EL (cell line): Measurements from ENCODE around the gene HCN4.

Source experiments
- DNase-seq: peaks from one replicate; pipeline ENCODE4 v3.0.0-alpha.2; 2016

HCN4 gene

DNA sequence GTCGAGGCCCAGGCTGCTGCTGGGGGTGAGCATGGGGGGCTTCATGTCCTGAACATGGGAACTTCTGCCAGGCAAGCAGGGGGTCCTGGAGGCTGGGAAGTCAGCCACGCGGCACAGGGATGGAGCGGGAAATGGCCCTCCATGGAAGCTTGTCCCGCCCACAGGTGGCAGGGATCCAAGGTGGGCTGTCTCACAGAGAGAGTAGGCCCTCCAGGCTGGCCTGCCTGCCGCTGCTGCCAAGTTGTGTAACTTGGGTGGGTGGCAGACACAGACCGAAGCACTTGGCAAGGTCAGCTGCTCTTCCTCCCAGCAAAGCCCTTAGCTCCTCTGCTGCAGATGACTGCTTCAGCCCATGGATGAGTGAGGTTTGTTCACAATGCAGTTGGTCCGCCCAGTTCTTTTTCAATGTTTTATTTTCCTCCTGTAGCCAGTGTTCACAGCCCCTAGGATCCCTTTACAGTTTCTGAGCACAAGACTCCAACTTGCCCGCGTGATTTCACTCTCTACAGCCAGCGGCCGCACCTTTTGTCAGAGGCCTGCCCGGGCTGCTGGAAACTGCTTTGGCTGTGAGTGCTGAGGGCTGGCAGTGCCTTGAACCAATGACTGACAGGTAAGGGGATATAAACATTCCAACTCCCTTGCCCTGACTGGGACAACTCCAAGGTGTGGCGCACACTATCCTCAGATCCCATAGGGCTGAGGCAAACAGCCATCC is 26.7 kb downstream of the HCN4 start:
- DNase-seq: no peak

DNA sequence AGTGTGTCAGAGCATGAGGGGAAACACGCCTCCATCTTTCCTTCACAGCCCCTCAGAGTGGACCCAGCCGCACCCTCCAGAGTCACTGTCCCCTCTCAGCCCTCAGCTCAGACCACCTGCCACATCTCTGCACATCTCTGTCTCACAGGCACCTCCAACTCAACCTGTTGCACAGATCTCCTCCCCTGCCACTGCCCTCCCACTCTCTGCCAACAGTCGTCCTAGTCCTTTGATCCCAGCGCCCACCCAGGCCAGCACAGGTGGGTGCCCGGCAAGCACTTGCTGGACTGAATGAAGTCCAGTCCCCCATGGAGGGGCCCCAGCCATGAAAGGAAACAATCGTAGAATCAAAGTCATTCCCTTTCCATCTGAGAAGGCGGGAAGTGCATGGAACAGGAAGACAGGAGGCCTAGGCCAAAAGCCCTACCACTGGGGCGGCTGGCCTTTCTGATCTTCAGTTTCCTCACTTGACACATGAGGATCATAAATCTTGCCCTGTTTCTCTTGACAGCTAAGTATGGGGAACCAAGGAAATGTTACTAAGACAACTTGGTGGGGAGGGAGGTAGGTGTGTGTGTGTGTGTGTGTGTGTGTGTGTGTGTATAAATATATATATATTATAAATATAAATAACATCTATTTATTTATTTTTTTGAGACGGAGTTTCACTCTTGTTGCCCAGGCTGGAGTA is 28.1 kb downstream of the HCN4 start:
- no peak for DNase-seq

DNA sequence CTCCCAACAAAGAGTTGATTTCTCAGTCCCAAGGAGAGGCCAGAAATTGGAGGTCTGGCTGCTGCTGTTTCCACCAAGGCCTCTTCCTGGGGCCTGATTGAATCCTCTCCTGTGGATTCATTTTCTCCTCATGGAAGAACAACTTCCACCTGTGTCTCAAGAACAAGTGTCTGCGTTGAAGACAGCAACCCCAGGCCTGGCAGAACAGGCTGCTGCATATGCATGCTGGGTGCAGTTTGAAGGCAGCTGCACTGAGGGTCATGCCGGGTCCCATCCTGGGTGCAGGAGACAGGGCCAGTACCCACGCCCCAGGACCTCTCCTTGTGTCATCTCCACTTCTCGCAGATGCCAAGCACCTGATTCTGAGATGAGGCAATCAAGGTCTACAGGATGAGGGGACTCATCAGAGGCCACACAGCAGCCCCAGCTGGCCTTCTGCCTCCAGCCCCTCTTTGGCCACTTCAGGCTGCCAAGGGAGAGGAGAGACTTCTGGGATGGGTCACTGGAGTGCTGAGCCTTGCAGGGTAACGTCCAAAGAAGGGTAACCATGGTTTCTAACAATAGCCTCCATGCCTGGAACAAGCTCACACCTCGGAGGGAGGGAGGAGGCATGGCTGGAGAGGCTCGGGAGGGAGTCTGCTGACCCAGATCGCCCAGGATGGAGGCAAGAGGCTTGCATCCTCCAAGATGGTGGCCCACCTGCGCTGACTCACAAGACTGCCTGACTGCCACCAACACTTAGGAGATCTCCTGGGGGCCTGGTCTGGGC is 30.0 kb downstream of the HCN4 start:
- no peak for DNase-seq

DNA sequence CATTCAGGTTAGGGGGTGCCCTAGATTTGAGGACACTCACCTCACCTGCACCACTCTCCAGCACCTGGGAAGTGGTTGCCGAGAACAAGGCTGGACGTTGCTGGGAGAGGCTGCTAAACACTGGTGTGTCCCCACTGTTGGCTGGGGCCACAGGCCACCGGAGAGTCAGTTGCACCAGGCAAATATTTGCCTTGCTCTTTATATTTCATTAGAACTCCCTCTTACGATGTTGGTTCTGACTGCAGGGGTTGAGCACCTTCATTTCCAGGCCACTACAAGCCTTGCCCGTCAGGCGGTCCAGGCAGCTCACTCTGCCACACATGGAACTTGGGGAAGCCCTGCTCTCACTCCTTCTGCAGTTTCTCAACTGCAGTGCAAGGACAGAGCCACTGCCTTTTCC is 30.7 kb downstream of the HCN4 start:
- DNase-seq: no peak

DNA sequence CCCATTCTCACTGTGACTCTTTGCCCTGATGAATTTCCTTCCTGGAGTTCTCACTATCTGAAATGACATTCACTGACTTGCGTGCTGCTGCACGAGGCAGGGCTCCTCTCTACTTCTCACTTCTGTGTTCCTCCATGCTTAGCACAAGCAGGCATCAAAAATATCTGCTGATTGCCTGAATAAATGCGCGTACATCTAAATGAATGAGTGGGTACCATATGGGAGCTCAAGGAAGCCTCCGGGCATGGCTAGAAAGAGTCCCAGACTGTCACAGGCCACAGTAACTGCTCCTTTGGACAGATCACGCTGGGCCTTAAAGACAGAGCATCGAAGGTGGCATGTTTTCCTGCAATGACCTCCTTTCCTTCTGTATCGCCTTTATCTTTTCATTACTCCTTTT is 31.6 kb downstream of the HCN4 start:
- DNase-seq: no peak

DNA sequence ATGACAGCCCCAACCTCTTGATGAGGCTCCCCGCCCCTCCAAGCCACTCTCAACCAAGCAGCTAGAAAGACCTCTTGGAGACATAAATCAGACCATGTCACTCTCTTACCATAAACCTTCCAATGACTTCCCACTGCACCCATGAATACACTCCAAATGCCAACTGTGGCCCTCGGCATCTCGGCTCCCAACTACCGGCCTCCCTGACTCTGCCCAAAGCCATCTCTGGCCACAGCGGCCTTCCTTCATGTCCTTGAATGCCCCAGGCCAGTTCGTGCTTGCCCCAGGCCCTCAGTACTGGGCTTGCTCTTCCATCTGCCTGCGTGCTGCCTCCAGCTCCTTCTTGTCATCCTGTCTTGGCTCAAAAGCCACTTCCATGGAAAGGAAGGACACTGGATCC is 32.0 kb downstream of the HCN4 start:
- DNase-seq: no peak

DNA sequence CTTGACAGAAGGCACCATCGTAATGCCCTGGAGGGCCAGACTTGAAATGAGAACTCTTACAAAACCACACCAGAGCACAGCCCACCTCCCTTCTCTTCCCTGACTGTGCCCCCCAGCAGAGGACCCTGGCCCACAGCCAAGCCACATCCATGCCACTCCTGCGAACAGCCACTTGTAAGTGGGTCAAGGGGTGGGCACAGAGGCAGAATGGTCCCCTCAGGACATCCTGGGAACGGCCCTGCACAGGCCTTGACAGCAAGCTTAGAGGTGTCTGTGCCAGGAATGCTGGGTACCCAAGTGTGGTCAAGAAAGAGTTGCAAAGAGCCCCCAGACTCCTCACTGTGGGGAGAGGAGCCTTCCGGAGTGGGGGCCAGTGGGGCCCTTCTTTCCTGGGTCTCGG is 33.3 kb downstream of the HCN4 start:
- DNase-seq: no peak

DNA sequence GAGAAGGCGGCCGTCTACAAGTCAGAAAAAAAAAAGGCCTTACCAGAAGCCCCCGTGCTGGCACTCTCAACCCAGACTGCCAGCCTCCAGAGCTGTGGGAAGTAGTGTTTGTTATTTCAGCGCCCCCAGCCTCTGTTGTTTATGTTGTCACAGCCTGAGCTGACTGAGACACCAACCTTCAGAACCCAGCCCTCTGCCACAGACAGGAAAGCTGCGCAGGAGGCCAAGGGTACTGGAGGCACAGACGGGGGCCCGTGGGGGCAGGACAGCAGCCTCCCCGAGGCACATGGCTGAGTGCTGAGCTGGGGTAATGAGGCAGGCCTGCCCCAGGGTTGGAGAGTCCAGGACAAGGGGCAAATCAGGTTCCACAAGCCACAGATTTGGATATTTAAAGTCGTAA is 33.7 kb downstream of the HCN4 start:
- no peak for DNase-seq

DNA sequence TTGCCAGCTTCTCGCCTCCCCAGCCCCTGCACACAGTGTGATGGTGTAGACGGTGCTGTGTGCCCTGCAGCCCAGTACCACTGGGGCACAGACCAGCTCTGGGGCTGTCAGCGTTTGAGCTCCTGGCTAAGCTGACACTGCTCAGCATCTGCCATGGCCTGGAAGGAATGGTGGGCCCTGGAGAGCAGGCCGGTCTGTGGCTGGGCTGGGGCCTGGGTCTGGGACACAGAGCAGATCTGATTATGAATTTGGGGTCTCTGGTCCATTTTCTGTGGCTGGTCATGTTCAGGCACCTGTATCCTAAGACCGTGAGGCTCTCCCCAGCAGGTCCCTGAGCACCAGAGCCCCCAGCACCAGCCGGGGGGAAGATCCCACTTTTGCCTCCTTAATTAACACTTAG is 34.7 kb downstream of the HCN4 start:
- no peak for DNase-seq

DNA sequence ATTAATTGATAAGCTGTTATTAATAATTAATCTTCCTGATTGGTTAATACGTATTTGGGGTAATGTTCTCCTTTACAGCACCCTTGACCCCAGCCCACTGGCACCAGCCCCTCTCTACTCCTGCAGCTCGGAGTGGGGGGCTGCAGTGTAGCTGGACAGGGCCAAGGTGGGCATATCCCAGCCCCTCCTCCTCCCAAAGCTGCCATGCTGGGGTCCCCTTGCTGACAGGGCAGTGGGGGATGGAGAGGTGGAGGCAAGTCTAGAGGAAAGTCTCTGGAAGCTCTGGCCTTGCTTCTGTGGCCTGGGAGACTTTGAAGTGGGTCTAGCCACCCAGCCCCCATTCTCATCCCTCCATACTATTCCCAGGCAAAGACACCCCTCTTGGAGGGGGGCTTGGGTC is 35.8 kb downstream of the HCN4 start:
- DNase-seq: no peak

DNA sequence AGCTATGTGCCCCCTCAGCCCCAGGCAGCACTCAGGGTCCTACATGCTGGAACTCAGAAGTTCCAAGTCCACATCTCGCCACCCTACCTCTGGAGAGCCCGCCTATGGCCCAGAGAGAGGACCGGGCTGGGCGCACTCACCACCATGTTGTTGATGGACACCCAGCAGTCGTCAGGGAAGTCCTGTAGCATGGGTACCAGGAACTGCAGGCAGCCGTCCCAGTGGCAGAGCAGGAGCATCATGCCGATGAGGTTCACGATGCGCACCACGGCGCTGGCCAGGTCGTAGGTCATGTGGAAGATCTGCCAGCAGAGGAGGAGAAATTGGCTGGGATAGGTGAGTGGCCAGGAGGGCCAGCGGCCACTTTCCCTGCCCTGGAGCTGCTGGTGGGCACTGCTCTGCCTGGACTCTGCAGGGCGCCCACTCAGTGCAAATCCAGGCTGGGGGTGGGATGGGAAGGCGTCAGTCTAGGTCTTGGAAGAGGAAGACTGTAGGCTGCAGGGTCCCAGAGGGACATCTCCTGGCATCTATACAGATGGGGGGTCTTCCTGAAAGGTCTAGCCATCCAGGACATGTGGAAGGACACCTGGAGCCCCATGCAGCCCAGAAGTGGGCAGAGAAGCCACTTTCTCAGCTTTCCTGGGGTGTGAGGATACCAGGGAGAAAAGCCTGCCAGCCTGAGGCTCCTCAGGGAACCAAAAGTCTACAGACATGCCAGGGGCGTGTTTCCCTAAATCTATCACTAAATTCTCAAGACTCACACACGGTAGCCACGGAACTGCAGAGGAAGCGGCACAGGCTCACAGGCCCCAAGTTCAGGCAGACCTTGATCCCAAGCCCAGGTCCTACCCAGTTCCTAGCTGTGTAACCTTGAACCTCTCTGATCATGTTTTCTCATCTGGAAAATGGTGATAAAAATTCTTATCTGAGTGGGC is 36.5 kb downstream of the HCN4 start:
- DNase-seq: no peak

DNA sequence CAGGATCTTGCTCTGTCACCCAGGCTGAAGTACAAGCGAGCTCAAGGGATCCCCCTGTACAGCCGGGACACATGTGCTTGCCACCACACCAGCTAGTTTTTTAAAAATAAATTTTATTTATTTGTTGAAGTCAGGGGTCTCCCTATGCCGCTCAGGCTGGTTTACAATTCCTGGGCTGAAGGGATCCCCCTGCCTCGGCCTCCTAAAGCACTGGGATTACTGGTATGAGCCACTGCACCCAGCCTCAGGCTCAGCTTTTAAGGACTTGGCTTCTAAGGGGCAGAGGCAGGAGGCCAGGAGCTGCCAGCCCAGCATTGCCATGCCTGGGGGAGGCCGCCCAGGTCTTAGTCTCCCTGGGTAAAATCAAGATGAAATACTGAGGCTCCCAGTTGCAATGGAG is 37.3 kb downstream of the HCN4 start:
- no peak for DNase-seq

DNA sequence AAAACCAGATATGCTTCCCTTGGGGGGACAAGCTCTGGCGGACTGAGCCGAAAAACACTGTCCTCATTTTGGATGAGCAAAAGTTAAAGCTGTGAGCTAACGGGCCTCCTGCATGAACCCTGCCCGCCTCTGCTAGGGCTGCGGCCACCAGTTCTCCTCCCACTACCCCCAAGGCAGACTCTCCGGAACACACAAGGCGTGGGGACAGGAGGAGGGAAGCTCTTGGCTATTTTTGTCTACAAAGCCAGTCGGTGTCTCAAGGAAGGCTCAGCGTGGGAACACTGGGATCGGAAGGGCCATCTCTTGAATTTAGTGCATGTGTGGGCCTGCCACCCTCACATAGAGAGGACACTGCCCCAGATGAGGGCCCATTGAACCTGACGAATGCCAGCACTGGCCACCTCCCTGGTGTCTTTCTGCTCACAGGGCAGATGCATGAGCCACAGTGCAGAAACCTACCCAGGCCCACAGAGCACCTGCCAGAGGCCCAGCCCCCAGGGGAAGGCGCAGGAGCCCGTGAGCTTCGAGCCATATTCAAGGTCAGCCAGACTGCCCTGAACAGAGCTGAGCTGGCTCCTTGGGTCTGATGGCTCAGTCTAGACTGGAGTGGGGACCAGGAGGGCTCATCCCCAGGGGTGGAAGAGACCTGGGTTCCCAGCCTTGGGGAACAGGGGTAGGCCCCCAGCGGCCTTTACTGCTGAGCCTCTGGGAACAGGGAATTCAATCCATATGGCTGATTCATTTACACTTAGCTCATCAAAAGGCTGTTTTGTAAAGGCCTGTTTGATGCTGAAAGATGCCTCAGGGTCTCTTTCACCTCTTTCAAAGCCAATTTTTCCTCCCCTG is 38.3 kb downstream of the HCN4 start:
- no peak for DNase-seq

DNA sequence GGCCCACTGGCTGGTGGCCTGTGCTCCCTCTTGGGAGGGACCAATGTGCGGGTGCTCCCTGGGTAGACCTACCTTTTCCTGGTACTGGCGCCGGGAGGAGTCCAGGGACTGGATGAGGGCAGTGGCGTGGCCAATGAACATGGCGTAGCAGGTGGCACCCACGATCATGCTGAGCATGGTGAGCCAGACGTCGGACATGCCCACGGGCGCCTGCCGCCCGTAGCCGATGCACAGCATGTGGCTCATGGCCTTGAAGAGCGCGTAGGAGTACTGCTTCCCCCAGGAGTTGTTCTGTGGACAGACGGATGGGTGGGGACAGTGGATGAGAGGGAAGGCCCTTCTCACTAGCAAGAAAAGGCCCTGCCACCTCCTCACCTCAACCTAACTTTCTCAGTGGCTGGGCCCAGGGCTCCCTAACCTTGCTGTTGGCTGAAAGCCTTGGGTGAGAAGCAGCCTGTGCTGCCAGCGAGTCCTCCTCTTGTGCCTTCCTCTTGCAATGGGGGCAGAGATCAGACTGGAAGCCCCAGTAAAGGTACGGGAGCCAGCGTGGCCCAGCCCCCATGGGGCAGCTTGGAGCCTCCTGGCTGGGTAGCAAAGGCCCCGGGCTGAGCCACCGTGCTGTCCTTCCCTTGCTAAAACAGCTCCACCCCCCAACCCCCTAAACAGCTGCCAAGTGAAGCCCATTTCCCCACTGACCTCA is 39.1 kb downstream of the HCN4 start:
- no peak for DNase-seq

DNA sequence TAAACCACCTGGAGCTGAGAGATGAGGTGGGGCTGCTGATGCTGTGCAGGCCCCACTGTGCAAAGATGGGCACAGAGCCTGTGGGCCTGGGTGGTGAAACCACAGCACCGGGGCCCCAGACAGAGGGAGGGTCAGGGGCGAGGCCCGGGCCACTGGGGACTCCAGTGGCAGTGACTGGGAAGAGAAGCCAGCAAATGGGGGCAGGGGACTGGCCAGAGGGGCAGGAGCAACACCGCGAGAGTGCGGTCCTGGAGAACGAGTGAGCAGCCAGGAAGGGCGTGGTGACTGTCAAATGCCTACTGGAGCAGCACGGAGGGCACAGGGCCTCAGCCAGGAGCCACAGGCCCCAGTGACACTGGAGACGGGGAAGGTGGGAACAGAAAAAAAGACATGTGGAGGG is 39.8 kb downstream of the HCN4 start:
- no peak for DNase-seq

DNA sequence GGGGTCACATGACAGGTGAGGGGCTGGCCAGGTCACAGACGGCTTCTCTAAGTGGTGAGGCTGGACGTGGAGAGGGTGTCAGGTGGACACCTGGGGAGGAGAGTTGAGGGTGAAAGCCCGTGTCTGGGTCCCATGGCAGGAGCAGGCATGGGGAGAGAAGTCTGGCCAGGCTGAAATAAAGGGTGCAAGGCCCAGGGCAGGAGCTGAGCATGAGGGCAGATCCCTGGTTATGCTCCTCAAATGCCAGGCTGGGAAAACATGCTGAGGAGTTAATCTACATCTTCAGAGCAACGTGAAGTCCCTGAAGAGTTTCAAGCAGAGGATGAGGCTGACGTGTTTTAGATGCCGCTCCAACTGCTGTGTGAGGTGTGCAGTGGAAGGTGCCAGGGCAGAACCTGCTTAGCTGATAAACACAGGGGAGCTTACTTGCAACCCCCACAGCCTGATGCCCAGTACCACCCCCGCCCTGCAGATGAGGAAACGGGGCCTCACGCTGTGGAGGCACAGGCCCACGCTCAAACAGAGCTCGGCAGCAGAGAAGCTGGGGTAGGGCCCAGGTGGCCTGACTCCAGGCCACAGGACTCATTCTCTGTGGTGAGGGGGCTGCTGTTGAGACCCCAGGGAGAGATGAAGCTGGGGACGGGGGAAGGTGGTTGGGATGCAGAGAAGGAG is 40.5 kb downstream of the HCN4 start:
- DNase-seq: no peak

DNA sequence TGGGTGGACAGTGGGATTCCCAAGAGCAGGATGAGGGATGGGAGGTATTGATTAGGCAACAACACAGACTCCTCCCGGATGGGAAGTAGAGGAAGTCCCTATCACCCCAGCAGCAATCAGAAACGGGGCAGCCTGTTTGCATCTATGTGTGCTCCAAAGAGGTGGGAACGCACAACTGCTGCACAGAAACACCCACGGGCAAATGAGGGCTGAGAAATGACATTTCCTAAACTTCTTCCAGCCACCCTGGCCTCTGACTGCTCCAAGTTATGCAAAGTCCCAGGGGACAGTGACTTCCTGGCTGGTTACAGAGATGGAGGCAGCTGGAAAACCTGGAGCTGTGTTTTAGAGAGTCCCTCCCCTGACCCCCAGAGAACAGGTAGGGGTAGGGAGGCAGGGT is 42.6 kb downstream of the HCN4 start:
- DNase-seq: no peak

DNA sequence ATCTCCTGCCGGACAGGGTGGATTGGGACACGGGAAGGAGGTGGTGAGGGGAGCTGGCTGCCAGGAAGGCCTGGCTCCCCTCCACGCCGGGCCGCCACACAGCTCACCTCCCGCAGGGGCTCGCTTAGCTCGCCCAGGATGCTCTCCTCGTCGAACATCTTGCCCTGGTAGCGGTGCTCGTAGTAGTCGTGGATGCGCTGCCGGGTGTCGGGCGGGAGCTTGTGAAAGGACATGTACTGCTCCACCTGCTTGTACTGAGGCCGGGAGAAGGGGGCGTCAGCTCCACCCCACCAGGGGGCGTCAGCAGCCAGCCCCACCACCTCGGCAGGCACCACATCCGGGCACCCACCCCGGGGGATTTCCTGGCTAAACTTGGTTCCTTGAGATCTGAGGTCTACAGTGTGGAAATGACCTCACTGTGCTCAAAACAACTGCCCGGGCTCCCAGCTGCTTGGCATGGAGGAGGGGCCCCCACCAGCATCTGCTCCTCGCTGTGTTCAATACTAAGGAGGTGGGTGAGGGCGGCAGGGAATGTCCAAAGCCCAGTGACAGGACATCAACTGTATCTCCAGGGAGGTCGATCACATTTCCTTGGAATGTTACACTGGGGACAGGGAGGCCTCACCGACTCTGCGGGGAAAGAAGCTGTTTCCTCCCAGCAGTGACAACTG is 43.4 kb downstream of the HCN4 start:
- no peak for DNase-seq

DNA sequence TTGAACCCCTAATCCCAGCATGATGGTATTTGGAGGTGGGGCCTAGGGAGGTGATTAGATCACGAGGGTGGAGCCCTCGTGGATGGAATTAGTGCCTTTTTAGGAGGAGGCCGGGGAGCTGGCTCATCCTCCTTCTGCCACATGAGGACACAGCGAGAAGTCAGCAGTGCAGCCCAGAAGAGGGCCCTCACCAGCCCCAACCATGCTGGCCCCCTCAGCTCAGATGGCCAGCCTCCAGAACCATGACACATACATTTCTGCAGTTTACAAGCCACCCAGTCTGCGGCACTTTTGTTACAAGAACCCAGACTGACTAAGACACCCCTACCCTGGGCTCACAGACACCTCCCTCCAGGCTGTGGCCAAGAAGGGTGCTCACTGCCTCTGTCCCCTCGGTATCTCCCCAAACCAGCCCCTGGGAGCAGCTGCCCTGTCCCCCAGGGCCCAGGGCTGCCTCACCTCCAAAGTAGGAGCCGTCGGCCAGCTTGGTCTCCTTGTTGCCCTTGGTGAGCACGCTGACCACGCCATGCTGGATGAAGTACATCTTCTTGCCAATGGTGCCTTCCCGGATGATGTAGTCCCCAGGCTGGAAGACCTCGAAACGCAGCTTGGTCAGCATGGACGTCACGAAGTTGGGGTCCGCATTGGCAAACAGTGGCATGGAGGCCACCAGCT is 44.1 kb downstream of the HCN4 start:
- no peak for DNase-seq

DNA sequence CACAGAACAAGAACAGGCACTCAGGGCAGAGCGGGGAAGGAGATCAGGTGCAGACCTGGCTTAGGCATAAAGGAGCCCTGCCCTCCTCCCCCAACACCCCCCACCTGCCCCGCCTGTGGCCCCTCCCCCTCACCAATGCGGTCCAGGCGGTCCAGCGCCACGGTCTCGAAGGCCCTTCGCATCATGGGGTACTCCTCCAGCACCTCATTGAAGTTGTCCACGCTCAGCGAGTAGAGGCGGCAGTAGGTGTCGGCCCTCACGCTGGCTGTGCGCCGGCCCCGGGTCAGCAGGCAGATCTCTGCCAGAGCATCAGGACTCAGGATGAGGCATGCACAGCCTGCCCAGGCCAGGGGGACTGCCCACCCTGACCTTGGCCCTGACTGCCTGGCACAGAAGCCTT is 44.8 kb downstream of the HCN4 start:
- no peak for DNase-seq
